Large intestine (tissue), 3 donors: Measurements from ENCODE around the gene NBR1. TPM values are rescaled to one million over a fixed set of nuclear protein-coding genes. Genes with fewer than 3 reads are reported as not detected.
"Not testable (repeated sequence)": the region's sequence is repeated elsewhere in the genome, so short reads cannot be mapped to it uniquely, and the experiment has no call there.

Source experiments
- DNase-seq, 2 donors: peaks; one replicate each; pipeline versions ENCODE4 v3.0.0 to v3.0.0-alpha.2; 2013
- H3K27ac ChIP-seq: one replicate; pipeline ENCODE4 v1.5.1; 2013; ENCODE audit warnings: low read length
- H3K27me3 ChIP-seq: 2 replicates; pipeline ENCODE4 v1.6.1; 2013; ENCODE audit warnings: low read length; ENCODE audit not compliant: control insufficient read depth, insufficient read depth
- H3K36me3 ChIP-seq: 2 replicates; pipeline ENCODE4 v1.6.1; 2013; ENCODE audit warnings: low read length; ENCODE audit not compliant: control insufficient read depth, insufficient read depth
- H3K4me1 ChIP-seq: one replicate; pipeline ENCODE4 v1.6.1; 2013; ENCODE audit warnings: low read length; ENCODE audit not compliant: control insufficient read depth, insufficient read depth
- H3K4me3 ChIP-seq: one replicate; pipeline ENCODE4 v1.5.1; 2013; ENCODE audit warnings: low read length
- H3K9me3 ChIP-seq: one replicate; pipeline ENCODE4 v1.6.1; 2013; ENCODE audit warnings: mild to moderate bottlenecking, low read depth, low read length, moderate library complexity; ENCODE audit not compliant: control insufficient read depth
- WGBS: methylation state at CpG from one replicate; pipeline ENCODE4 v1.1.5; 2013; ENCODE audit warnings: low lambda C conversion rate; ENCODE audit not compliant: insufficient coverage; 5-methylcytosine and 5-hydroxymethylcytosine counted together
- polyA plus RNA-seq: library from polyadenylated mRNA; unstranded; fragments of 120-200 nt; gene quantifications from one replicate; pipeline ENCODE4 v1.2.1, GENCODE V29; 2013

Gene NBR1
- polyA plus RNA-seq, 1 donor = 120 TPM

DNA sequence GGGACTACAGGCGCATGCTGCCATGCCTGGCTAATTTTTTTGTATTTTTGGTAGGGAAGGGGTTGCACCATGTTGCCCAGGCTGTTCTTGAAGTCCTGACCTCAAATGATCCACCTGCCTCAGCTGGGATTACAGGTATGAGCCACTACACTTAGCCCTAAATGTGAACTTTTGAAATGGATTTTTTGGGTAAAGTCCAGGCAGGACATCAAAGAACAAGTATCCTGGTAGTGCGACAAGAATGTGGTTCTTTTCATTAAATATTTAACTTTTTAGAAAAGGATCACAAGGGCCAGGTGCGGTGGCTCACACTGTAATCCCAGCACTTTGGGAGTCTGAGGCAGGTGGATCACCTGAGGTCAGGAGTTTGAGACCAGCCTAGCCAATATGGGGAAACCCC, 15.3 kb upstream of the NBR1 start:
- Histone ChIP-seq H3K9me3 (no peaks in the 10 kb centered on the region), H3K4me3 (no peak overlapping the region), H3K27me3 (no peaks in the 10 kb centered on the region), H3K36me3 (peaks cover 6% of the 10 kb centered on the region), H3K27ac (no peak overlapping the region), H3K4me1 (no peaks in the 10 kb centered on the region)
- DNase-seq = no peak
- no CpG with 5 or more reads among the region's 3 CpGs for WGBS

DNA sequence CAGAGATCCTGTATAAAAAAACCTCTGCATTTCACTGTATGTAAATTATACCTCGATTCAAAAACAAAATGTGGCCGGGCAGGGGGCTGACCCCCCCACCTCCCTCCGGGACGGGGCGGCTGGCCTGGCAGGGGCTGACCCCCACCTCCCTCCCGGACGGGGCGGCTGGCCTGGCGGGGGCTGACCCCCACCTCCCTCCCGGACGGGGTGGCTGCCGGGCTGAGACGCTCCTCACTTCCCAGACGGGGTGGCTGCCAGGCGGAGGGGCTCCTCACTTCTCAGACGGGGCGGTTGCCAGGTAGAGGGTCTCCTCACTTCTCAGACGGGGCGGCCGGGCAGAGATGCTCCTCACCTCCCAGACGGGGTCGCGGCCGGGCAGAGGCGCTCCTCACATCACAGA, 11.8 kb upstream of the NBR1 start:
- not testable (repeated sequence) for H3K4me3 ChIP-seq, H3K4me1 ChIP-seq, H3K9me3 ChIP-seq, DNase-seq, H3K27ac ChIP-seq, H3K27me3 ChIP-seq, H3K36me3 ChIP-seq
- WGBS = no CpG with 5 or more reads among the region's 25 CpGs

DNA sequence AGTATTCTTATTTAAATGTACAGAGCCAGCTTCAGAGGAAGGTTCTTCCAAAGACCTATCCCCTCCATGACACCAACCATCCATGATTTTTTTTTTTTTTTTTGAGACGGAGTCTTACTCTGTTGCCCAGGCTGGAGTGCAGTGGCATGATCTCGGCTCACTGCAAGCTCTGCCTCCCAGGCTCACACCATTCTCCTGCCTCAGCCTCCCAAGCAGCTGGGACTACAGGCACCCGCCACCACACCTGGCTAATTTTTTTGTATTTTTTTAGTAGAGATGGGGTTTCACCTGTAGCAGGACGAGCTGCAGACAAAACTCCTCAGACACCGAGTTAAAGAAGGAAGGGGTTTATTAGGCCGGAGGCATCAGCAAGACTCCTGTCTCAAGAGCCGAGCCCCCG, 11.1 kb upstream of the NBR1 start:
- no CpG with 5 or more reads among the region's 8 CpGs for WGBS
- not testable (repeated sequence) for H3K27me3 ChIP-seq, H3K4me1 ChIP-seq, H3K36me3 ChIP-seq, H3K27ac ChIP-seq, H3K4me3 ChIP-seq, H3K9me3 ChIP-seq, DNase-seq

DNA sequence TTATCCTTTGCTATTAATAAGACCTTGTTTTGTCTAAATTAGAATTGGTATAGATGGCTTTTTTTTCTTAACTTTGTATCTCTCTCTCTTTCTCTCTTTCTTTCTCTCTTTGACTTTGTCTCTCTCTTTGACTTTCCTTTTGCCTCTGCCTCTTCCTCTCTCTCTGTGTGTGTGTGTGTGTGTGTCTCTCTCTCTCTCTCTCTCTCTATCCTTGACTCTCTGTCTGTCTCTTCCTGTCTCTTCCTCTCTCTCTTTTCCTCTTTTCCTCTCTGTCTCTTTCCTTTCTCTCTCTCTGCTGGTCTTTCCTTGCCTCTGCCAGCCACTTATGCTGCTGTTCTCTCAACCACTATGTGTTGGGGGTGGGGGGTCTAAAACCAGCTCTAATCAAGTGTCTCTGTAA, 5.0 kb upstream of the NBR1 start:
- H3K9me3 ChIP-seq, H3K4me3 ChIP-seq, H3K36me3 ChIP-seq, DNase-seq, H3K27ac ChIP-seq, H3K27me3 ChIP-seq: not testable (repeated sequence)
- H3K4me1 ChIP-seq = peaks cover 16% of the 10 kb centered on the region

GRCh38 chr17:43169561-43170139, 1.4 kb upstream of the NBR1 start:
- Histone ChIP-seq H3K27me3 (no peaks in the 10 kb centered on the region), H3K4me1 (peaks cover 28% of the 10 kb centered on the region), H3K9me3 (no peaks in the 10 kb centered on the region), H3K36me3 (no peaks in the 10 kb centered on the region), H3K4me3 (peak overlapping the region; percentile 79), H3K27ac (peak overlapping the region; percentile 94)
- no CpG with 5 or more reads among the region's 29 CpGs for WGBS
- DNase-seq = peak in 1 of 2 donors; percentile 38

- no peaks in the 10 kb centered on the region for H3K9me3 ChIP-seq
- peaks cover 32% of the 10 kb centered on the region for H3K4me1 ChIP-seq
- no CpG with 5 or more reads among the region's 27 CpGs for WGBS
- no peaks in the 10 kb centered on the region for H3K27me3 ChIP-seq
- peak; percentile 97 to 99 for DNase-seq
- peak overlapping the region; percentile 79 for H3K4me3 ChIP-seq
- H3K27ac ChIP-seq = peak overlapping the region; percentile 94
- no peaks in the 10 kb centered on the region for H3K36me3 ChIP-seq
Observed at GRCh38 chr17:43170140-43170765, 761 bp upstream of the NBR1 start.

- no peaks in the 10 kb centered on the region for H3K27me3 ChIP-seq
- peak overlapping the region; percentile 94 for H3K27ac ChIP-seq
- no peaks in the 10 kb centered on the region for H3K9me3 ChIP-seq
- DNase-seq = peak; percentile 60 to 77
- peaks cover 44% of the 10 kb centered on the region for H3K4me1 ChIP-seq
- peaks cover 2% of the 10 kb centered on the region for H3K36me3 ChIP-seq
- peak overlapping the region; percentile 79 for H3K4me3 ChIP-seq
- 0% methylated on average over 1 of the region's 12 CpGs for WGBS
Observed at GRCh38 chr17:43171586-43172487, 823 bp downstream of the NBR1 start.

- peak in 1 of 2 donors; percentile 8 for DNase-seq
- WGBS = 44% methylated on average over 3 of the region's 4 CpGs
- Histone ChIP-seq H3K27me3 (no peaks in the 10 kb centered on the region), H3K27ac (peak overlapping the region; percentile 85), H3K36me3 (peaks cover 32% of the 10 kb centered on the region), H3K4me3 (no peak overlapping the region), H3K9me3 (no peaks in the 10 kb centered on the region), H3K4me1 (peaks cover 36% of the 10 kb centered on the region)
Observed at GRCh38 chr17:43175213-43176118, 4.5 kb downstream of the NBR1 start.

GRCh38 chr17:43176119-43176570, 5.1 kb downstream of the NBR1 start:
- Histone ChIP-seq H3K4me3 (no peak overlapping the region), H3K36me3 (peaks cover 37% of the 10 kb centered on the region), H3K27ac (peak overlapping the region; percentile 85), H3K4me1 (peaks cover 36% of the 10 kb centered on the region), H3K27me3 (no peaks in the 10 kb centered on the region), H3K9me3 (no peaks in the 10 kb centered on the region)
- peak; percentile 85 to 93 for DNase-seq
- WGBS = 0% methylated on average over 1 of the region's 2 CpGs

DNA sequence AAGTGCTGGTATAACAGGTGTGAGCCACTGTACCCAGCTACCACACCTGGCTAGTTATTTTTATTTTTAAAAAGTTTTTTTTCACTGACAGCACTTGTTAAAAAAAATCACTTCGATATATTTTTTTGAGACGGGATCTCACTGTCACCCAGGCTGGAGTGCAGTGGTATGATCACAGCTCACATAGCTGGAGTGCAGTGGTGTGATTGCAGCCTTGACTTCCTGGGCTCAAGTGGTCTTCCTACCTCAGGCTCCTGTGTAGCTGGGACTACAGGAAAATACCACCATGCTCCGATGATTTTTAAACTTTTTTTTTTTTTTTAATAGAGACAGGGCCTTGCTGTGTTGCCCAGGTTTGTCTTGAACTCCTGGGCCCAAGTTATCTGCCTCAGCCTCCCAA, 12.9 kb downstream of the NBR1 start:
- no peaks in the 10 kb centered on the region for H3K27me3 ChIP-seq
- WGBS = no CpG with 5 or more reads among the region's 3 CpGs
- H3K27ac ChIP-seq = no peak overlapping the region
- DNase-seq = no peak
- H3K4me3 ChIP-seq = no peak overlapping the region
- H3K4me1 ChIP-seq = no peaks in the 10 kb centered on the region
- H3K9me3 ChIP-seq = no peaks in the 10 kb centered on the region
- peaks cover 55% of the 10 kb centered on the region for H3K36me3 ChIP-seq
